ENCODE results near the gene EHHADH. TPM values are rescaled to one million over a fixed set of nuclear protein-coding genes. Genes with fewer than 3 reads are reported as not detected.

Gene EHHADH
- total and polyA plus RNA-seq, 2 donors (not counting 3 experiments of a cell fraction or from before 2014, with no cell fraction given), result 1.3 to 5.8 TPM

- H3K9me1 ChIP-seq (replicated peaks; ENCODE audit: control insufficient read depth, extremely low read depth, insufficient read depth, low read length), result no peaks in the 10 kb centered on the region
- dilution Hi-C loops (cut with MboI; ENCODE audit: extremely low pct_ligation_motif_present, low sequenced_read_pairs) (no loop called here), intact Hi-C loops (cut with micrococcal nuclease) (no loop called here)
- no peaks in the 10 kb centered on the region for H4K20me1 ChIP-seq (replicated peaks; ENCODE audit: control insufficient read depth, extremely low read depth, insufficient read depth, low read length)
- no peaks in the 10 kb centered on the region for H3K27me3 ChIP-seq (ENCODE audit: control insufficient read depth in 2 of 2, insufficient read depth in 2 of 2, low read length in 2 of 2)
- no peak overlapping the region for H3K4me2 ChIP-seq (ENCODE audit: insufficient read depth, low read length)
- no peaks in the 10 kb centered on the region for H3K4me1 ChIP-seq (ENCODE audit: control insufficient read depth, extremely low read depth, insufficient read depth, low read length)
- no peaks in the 10 kb centered on the region for H3K9me3 ChIP-seq (replicated peaks; ENCODE audit: control insufficient read depth, insufficient read depth, low read length)
- no peak overlapping the region for H3K27ac ChIP-seq (ENCODE audit: insufficient read depth, low read depth, low read length)
- H3K4me3 ChIP-seq (replicated peaks in 1 of 3; ENCODE audit: insufficient read depth in 1 of 3, low read depth in 1 of 3, low read length in 3 of 3), result no peak overlapping the region
- no peak overlapping the region for H2AFZ ChIP-seq (ENCODE audit: low read depth, low read length)
- no peaks in the 10 kb centered on the region for H3K79me2 ChIP-seq (ENCODE audit: control insufficient read depth, insufficient read depth, low read length)
- TF ChIP-seq EZH2 (IDR thresholded peaks at IDR 0.05; ENCODE audit: borderline replicate concordance, low read depth, low read length, severe bottlenecking) (no peak), GATA2 (IDR thresholded peaks at IDR 0.05; ENCODE audit: insufficient read depth, insufficient read length, low read depth, low read length) (no peak), MYC (IDR thresholded peaks at IDR 0.05; ENCODE audit: low read depth, low read length) (no peak), POLR2AphosphoS5 (IDR thresholded peaks at IDR 0.05; ENCODE audit: insufficient read depth, low read depth, low read length) (no peak), MAX (IDR thresholded peaks at IDR 0.05; ENCODE audit: insufficient read depth, insufficient read length) (no peak), CTCF (IDR thresholded peaks at IDR 0.05; ENCODE audit: extremely low read depth in 1 of 2, insufficient read depth in 1 of 2, low read depth in 1 of 2, low read length in 2 of 2) (no peak), FOS (IDR thresholded peaks at IDR 0.05; ENCODE audit: borderline replicate concordance, insufficient read depth, low read length) (no peak), JUN (IDR thresholded peaks at IDR 0.05; ENCODE audit: borderline replicate concordance, insufficient read depth, insufficient read length, low read depth) (no peak), POLR2A (IDR thresholded peaks at IDR 0.05; ENCODE audit: low read depth, low read length) (no peak)
- POLR2A ChIA-PET, result no interaction called here
- no peak for DNase-seq (ENCODE audit: low read depth, low spot score)
- CTCF ChIA-PET, result no interaction called here
- H3K9ac ChIP-seq (replicated peaks; ENCODE audit: extremely low read depth, insufficient read depth, low read length), result no peak overlapping the region
- FAIRE-seq, result no peak
- H3K36me3 ChIP-seq (ENCODE audit: control insufficient read depth in 2 of 2, extremely low read depth in 1 of 2, insufficient read depth in 2 of 2, low read length in 2 of 2), result no peaks in the 10 kb centered on the region
- no TSS peak for BruUV-seq (replicated peaks)
Observed at GRCh38 chr3:185251272-185251671, 2.6 kb downstream of the EHHADH start.

Data from endothelial cell of umbilical vein (primary cell).